Kidney epithelial cell (primary cell): ENCODE results near the gene SYNDIG1. TPM values are rescaled to one million over a fixed set of nuclear protein-coding genes. Genes with fewer than 3 reads are reported as not detected.

Source experiments
- DNase-seq: peaks from one replicate; pipeline ENCODE4 v3.0.0-alpha.2; 2010; ENCODE audit warnings: low read depth
- H3K27me3 ChIP-seq: 2 replicates; pipeline ENCODE4 v1.6.0; 2011; ENCODE audit warnings: low read length; ENCODE audit not compliant: control insufficient read depth, insufficient read depth
- H3K36me3 ChIP-seq: 2 replicates; pipeline ENCODE4 v1.5.1; 2011; ENCODE audit warnings: low read length; ENCODE audit not compliant: control insufficient read depth, insufficient read depth
- H3K4me3 ChIP-seq: 2 replicates; pipeline ENCODE4 v1.5.1; 2011; ENCODE audit warnings: low read depth, mild to moderate bottlenecking, control low read depth, low read length
- CTCF ChIP-seq: IDR thresholded peaks from 2 replicates; pipeline ENCODE4 v1.5.1; 2011; ENCODE audit warnings: mild to moderate bottlenecking, moderate library complexity, low read length, control low read depth, inconsistent platforms; ENCODE audit not compliant: insufficient read depth, poor library complexity, severe bottlenecking
- total RNA-seq: library from RNA; depleted of rRNA; stranded (reverse); fragments of >200 nt; gene quantifications from 2 replicates; pipeline ENCODE4 v1.2.3, GENCODE V29; 2015

The SYNDIG1 gene
- total RNA-seq, 1 donor from 2014 or later, result 0.67 TPM

- TF ChIP-seq CTCF, result no peak
- DNase-seq, result no peak
- Histone ChIP-seq H3K36me3 (no peaks in the 10 kb centered on the region), H3K27me3 (peaks cover 14% of the 10 kb centered on the region), H3K4me3 (no peak overlapping the region)
Observed at GRCh38 chr20:24460712-24461111, 8.7 kb upstream of the SYNDIG1 start.

- no peak for TF ChIP-seq CTCF
- DNase-seq, result no peak
- H3K36me3 ChIP-seq, result no peaks in the 10 kb centered on the region
- no peak overlapping the region for H3K4me3 ChIP-seq
- H3K27me3 ChIP-seq, result peaks cover 11% of the 10 kb centered on the region
Observed at GRCh38 chr20:24461848-24462247, 7.6 kb upstream of the SYNDIG1 start.

- DNase-seq, result no peak
- TF ChIP-seq CTCF, result no peak
- Histone ChIP-seq H3K36me3 (no peaks in the 10 kb centered on the region), H3K4me3 (no peak overlapping the region), H3K27me3 (peaks cover 14% of the 10 kb centered on the region)
Observed at GRCh38 chr20:24462460-24463010, 6.9 kb upstream of the SYNDIG1 start.

GRCh38 chr20:24465159-24465558, 4.3 kb upstream of the SYNDIG1 start:
- DNase-seq, result no peak
- H3K4me3 ChIP-seq, result no peak overlapping the region
- no peaks in the 10 kb centered on the region for H3K36me3 ChIP-seq
- H3K27me3 ChIP-seq, result peaks cover 34% of the 10 kb centered on the region
- no peak for TF ChIP-seq CTCF

GRCh38 chr20:24465730-24466129, 3.7 kb upstream of the SYNDIG1 start:
- Histone ChIP-seq H3K36me3 (no peaks in the 10 kb centered on the region), H3K27me3 (peaks cover 40% of the 10 kb centered on the region), H3K4me3 (no peak overlapping the region)
- TF ChIP-seq CTCF, result no peak
- no peak for DNase-seq

GRCh38 chr20:24468401-24469115, 871 bp upstream of the SYNDIG1 start:
- DNase-seq, result no peak
- TF ChIP-seq CTCF, result no peak
- Histone ChIP-seq H3K27me3 (peaks cover 47% of the 10 kb centered on the region), H3K36me3 (no peaks in the 10 kb centered on the region), H3K4me3 (no peak overlapping the region)
